HepG2 (cell line): ENCODE data around the gene SRSF1. TPM values are rescaled to one million over a fixed set of nuclear protein-coding genes. Genes with fewer than 3 reads are reported as not detected.

Experiments used
- ATAC-seq: fragments of 200-7000 bp; cut with Tn5 transposase; 3 replicates; pipeline ENCODE4 v1.9.1; 2020; ENCODE audit warnings: mild to moderate bottlenecking, moderate library complexity
- BruUV-seq: library from RNA; stranded (reverse); fragments of 400-500 nt; replicated peaks from 2 replicates; lab custom pipeline; 2021; lab: Mats Ljungman, UMichigan
- CTCF ChIA-PET: fragments of 300-600 bp; formaldehyde crosslinking; extraction: SDS; loops from one replicate; lab custom pipeline; 2021; ENCODE audit warnings: low total read pairs, inconsistent platforms, low intra/inter-chr PET ratio; lab: Yijun Ruan, JAX
- POLR2A ChIA-PET: fragments of 350-600 bp; sonication (Branson Sonifier 250); formaldehyde crosslinking; loops from one replicate; lab custom pipeline; 2020; ENCODE audit warnings: antibody characterized with exemption, inconsistent platforms; lab: Yijun Ruan, JAX
- DNase-seq: peaks from one replicate; pipeline ENCODE4 v3.0.0-alpha.2; 2015; ENCODE audit warnings: low spot score
- FAIRE-seq: peaks from 3 replicates; lab custom pipeline; 2011; peaks lifted over from hg19 to GRCh38; lab: Jason Lieb, UNC
- H2AFZ ChIP-seq: one replicate; pipeline ENCODE4 v1.6.1; 2011; ENCODE audit warnings: low read length, inconsistent platforms
- H3K27ac ChIP-seq: fragments of 300-600 bp; 3 replicates; pipeline ENCODE4 v1.8.0; 2011; ENCODE audit warnings: mixed run types, mild to moderate bottlenecking, mixed read lengths, low read length, inconsistent platforms; ENCODE audit not compliant: insufficient read depth; ENCODE audit errors: extremely low read length
- H3K27me3 ChIP-seq, 2 experiments: fragments of 200-600 bp in 1 of 2; 2 replicates in 1 of 2; 3 replicates in 1 of 2; pipeline versions ENCODE4 v1.6.0 to v1.8.0; 2011; ENCODE audit warnings: low read length in 2 of 2, mild to moderate bottlenecking in 2 of 2, moderate library complexity in 2 of 2, inconsistent platforms in 1 of 2; ENCODE audit not compliant: insufficient read depth in 2 of 2, control insufficient read depth in 1 of 2
- H3K36me3 ChIP-seq, 2 experiments: fragments of 200-600 bp in 1 of 2; replicated peaks in 1 of 2; 2 replicates in 1 of 2; 3 replicates in 1 of 2; pipeline versions ENCODE4 v1.5.1 to v1.8.0; 2011; ENCODE audit warnings: low read length in 2 of 2, inconsistent platforms in 1 of 2; ENCODE audit not compliant: insufficient read depth in 2 of 2, control insufficient read depth in 1 of 2
- H3K4me1 ChIP-seq: 2 replicates; pipeline ENCODE4 v1.5.1; 2012; ENCODE audit warnings: low read length, inconsistent platforms; ENCODE audit not compliant: insufficient read depth
- H3K4me2 ChIP-seq: 2 replicates; pipeline ENCODE4 v1.6.0; 2011; ENCODE audit warnings: low read depth, low read length, inconsistent platforms
- H3K4me3 ChIP-seq, 3 experiments: fragments of 200-600 bp in 1 of 3; sonication (generic), shearing (Covaris generic) in 1 of 3; replicated peaks in 1 of 3; 2 replicates each; pipeline ENCODE4 v1.5.1; 2011 to 2016; ENCODE audit warnings: low read length in 3 of 3, inconsistent platforms in 2 of 3, low read depth in 2 of 3, mild to moderate bottlenecking in 2 of 3, control low read depth in 1 of 3, mixed read lengths in 1 of 3; ENCODE audit not compliant: insufficient read depth in 1 of 3
- H3K79me2 ChIP-seq: one replicate; pipeline ENCODE4 v1.6.1; 2011; ENCODE audit warnings: low read length, inconsistent platforms; ENCODE audit not compliant: insufficient read depth
- H3K9ac ChIP-seq: 2 replicates; pipeline ENCODE4 v1.6.0; 2011; ENCODE audit warnings: mild to moderate bottlenecking, low read depth, low read length, inconsistent platforms; ENCODE audit not compliant: insufficient read depth
- H3K9me3 ChIP-seq: 2 replicates; pipeline ENCODE4 v1.5.1; 2012; ENCODE audit warnings: mild to moderate bottlenecking, low read length
- H4K20me1 ChIP-seq: 2 replicates; pipeline ENCODE4 v1.6.0; 2011; ENCODE audit warnings: inconsistent platforms, mild to moderate bottlenecking, low read length, moderate library complexity; ENCODE audit not compliant: insufficient read depth
- BCL6 ChIP-seq: IDR thresholded peaks from 2 replicates; pipeline ENCODE4 v1.6.1; 2016; ENCODE audit warnings: missing genetic modification reagents, missing compliant biosample characterization
- EZH2 ChIP-seq: conservative IDR thresholded peaks from 2 replicates; pipeline ENCODE4 v1.6.1; 2012; ENCODE audit warnings: mild to moderate bottlenecking, low read depth, low read length, moderate library complexity
- IRF2 ChIP-seq: IDR thresholded peaks from 2 replicates; pipeline ENCODE4 v1.6.1; 2018; ENCODE audit warnings: missing genetic modification reagents, missing compliant biosample characterization
- MXD4 ChIP-seq: IDR thresholded peaks from 2 replicates; pipeline ENCODE4 v1.6.1; 2016; ENCODE audit warnings: mild to moderate bottlenecking, missing biosample characterization, missing genetic modification reagents
- NFYC ChIP-seq: IDR thresholded peaks from 2 replicates; pipeline ENCODE4 v1.6.1; 2016; ENCODE audit warnings: missing genetic modification reagents, missing compliant biosample characterization
- PAF1 ChIP-seq: IDR thresholded peaks from 2 replicates; pipeline ENCODE4 v1.6.1; 2016; ENCODE audit warnings: missing genetic modification reagents, missing compliant biosample characterization
- RARA ChIP-seq: IDR thresholded peaks from 2 replicates; pipeline ENCODE4 v1.6.1; 2016; ENCODE audit warnings: missing genetic modification reagents, missing compliant biosample characterization
- SKIL ChIP-seq: sonication (generic); formaldehyde crosslinking; IDR thresholded peaks from 2 replicates; pipeline ENCODE4 v1.8.0; 2022; ENCODE audit warnings: missing genetic modification reagents, mild to moderate bottlenecking, moderate library complexity, borderline replicate concordance
- SSRP1 ChIP-seq: IDR thresholded peaks from 2 replicates; pipeline ENCODE4 v1.6.1; 2016; ENCODE audit warnings: control low read depth
- WGBS: methylation state at CpG from one replicate; pipeline ENCODE4 v1.1.6; 2017; ENCODE audit warnings: low lambda C conversion rate; 5-methylcytosine and 5-hydroxymethylcytosine counted together
- in situ Hi-C: cut with HindIII; loops from 2 replicates; pipeline ENCODE4 v1.10.0; 2017; ENCODE audit warnings: low pct_unique_long_range_greater_than_20kb; ENCODE audit not compliant: extremely low pct_ligation_motif_present
- intact Hi-C: fragments of 100-400 bp; cut with micrococcal nuclease; formaldehyde crosslinking; loops from one replicate; pipeline ENCODE4 v1.10.0; 2022; ENCODE audit not compliant: unreplicated experiment
- polyA plus RNA-seq, 8 experiments: library from polyadenylated mRNA; depleted of rRNA in 3 of 8; stranded (reverse) in 7 of 8; unstranded in 1 of 8; fragments of >200 nt; fragmentation: Illumina TruSeq in 4 of 8; extraction: Trizol in 4 of 8; gene quantifications; 2 replicates each; pipeline versions ENCODE4 v1.2.1 to v1.2.3, GENCODE V29; 2011 to 2016; ENCODE audit warnings: low read depth in 4 of 8, missing spikeins in 1 of 8, mixed read lengths in 1 of 8; ENCODE audit not compliant: insufficient read depth in 1 of 8
- total RNA-seq, 5 experiments: library from RNA; depleted of rRNA; stranded (reverse); fragments of >200 nt; fragmentation: Illumina TruSeq; extraction: Trizol; gene quantifications; 2 replicates each; pipeline ENCODE4 v1.2.3, GENCODE V29; 2016; ENCODE audit warnings: low read depth in 1 of 5
- TF ChIP-seq, protein P1 (sequence below), 2 experiments: sonication (generic) in 1 of 2; formaldehyde crosslinking in 1 of 2; IDR thresholded peaks; 2 replicates each; pipeline versions ENCODE4 v1.4.0 to v1.6.1; 2016 to 2020; ENCODE audit warnings: borderline replicate concordance in 1 of 2, low read depth in 1 of 2, mild to moderate bottlenecking in 1 of 2, missing genetic modification reagents in 1 of 2
- TF ChIP-seq, protein P2 (sequence below): sonication (generic); formaldehyde crosslinking; IDR thresholded peaks from 2 replicates; pipeline ENCODE4 v1.8.1; 2023; ENCODE audit warnings: mild to moderate bottlenecking, moderate library complexity, missing genetic modification reagents
- TF ChIP-seq, protein P3 (sequence below): sonication (generic); formaldehyde crosslinking; IDR thresholded peaks from 2 replicates; pipeline ENCODE4 v1.5.0; 2020; ENCODE audit warnings: mild to moderate bottlenecking, missing genetic modification reagents, borderline replicate concordance

The SRSF1 gene
- total and polyA plus RNA-seq, 2 of the 13 experiments (the other 11 are each of a cell fraction or from before 2014, with no cell fraction given): 142 to 445 TPM

DNA sequence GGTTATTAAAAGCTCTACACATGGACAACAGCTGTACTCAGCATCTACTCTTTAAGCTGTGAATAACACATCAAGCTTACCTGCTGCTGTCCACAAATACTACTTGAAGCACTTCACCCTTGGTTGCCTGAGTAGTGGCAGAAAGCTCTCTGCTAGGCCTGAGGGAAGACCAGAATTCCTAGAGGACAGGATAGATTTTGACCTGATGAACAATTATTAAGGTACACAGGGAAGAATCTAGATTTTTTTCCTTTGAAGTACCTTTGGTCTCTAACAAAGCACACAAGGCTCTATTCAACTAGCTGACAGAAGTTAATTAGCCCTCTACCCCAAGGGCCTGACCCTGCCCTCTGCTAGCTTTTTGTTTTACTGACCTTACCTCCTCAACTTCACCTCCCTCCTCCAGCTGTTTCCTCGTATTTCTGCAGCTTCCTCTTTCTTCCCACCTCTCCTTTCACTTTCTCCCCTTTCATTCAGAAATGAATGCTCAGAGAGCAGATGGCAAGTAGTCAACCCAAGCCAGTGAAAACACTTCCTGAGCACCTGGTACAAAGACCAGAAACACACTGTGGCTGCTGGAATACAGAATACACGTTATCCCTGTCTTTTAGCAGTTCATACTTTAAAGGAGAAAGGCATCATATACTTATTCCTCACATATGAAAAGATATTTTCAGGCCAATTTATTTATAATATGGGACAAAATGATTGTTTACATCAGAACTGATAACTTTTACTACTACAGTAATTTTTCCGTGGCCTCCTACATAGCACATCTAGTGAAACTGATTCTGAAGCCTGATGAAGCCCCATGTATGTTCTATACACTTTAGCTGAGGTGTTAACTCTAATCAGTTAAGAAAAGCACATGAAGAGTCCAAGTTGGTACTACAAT lies 13.3 kb downstream of the SRSF1 start:
- no TSS peak for BruUV-seq
- Histone ChIP-seq H3K27ac (peak overlapping the region; percentile 52), H2AFZ (no peak overlapping the region), H3K4me1 (peaks cover 73% of the 10 kb centered on the region), H3K79me2 (no peaks in the 10 kb centered on the region), H3K9me3 (no peaks in the 10 kb centered on the region), H3K36me3 (no peaks in the 10 kb centered on the region; a peak in 1 of 5 replicates), H3K9ac (no peak overlapping the region; the same call in 1 of the 2 replicates), H4K20me1 (no peaks in the 10 kb centered on the region), H3K4me2 (peak overlapping the region; percentile 59), H3K4me3 (peak overlapping the region in 2 of 3 experiments; percentile 8 to 10; a peak in 1 of 6 replicates), H3K27me3 (no peaks in the 10 kb centered on the region)
- ChIA-PET POLR2A (interaction anchor here (0.7 to 14.7 kb wide), 14 partner anchors 8 to 142 kb away, joined by 3 to 173 read pairs (median 6); partner anchors contain the start of gene SRSF1), CTCF (no interaction called here)
- peak; percentile 77 for DNase-seq
- WGBS: 27% methylated on average over 3 of the region's 3 CpGs
- in situ Hi-C loops: no loop called here
- intact Hi-C loops: loop anchor here (1.0 to 2.0 kb wide), 2 partner anchors 91 to 118 kb away; no protein-coding TSS in a partner anchor
- peak; percentile 36 for ATAC-seq
- FAIRE-seq: no peak
- TF ChIP-seq IRF2 (CRISPR knock-in tag): peak; percentile 29; the same call in 1 of the 2 replicates
- peak; percentile 28; the same call in 1 of the 2 replicates for TF ChIP-seq PAF1 (CRISPR knock-in tag)
- TF ChIP-seq NFYC (CRISPR knock-in tag): no peak
- TF ChIP-seq BCL6: peak; percentile 97
- TF ChIP-seq, protein P1, sequence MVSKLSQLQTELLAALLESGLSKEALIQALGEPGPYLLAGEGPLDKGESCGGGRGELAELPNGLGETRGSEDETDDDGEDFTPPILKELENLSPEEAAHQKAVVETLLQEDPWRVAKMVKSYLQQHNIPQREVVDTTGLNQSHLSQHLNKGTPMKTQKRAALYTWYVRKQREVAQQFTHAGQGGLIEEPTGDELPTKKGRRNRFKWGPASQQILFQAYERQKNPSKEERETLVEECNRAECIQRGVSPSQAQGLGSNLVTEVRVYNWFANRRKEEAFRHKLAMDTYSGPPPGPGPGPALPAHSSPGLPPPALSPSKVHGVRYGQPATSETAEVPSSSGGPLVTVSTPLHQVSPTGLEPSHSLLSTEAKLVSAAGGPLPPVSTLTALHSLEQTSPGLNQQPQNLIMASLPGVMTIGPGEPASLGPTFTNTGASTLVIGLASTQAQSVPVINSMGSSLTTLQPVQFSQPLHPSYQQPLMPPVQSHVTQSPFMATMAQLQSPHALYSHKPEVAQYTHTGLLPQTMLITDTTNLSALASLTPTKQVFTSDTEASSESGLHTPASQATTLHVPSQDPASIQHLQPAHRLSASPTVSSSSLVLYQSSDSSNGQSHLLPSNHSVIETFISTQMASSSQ (IDR thresholded peaks at IDR 0.05; ENCODE audit: low read depth): no peak
- TF ChIP-seq, protein P1 (CRISPR knock-in tag; IDR thresholded peaks at IDR 0.05; ENCODE audit: borderline replicate concordance): peak; percentile 21; the same call in 1 of the 2 replicates
- TF ChIP-seq SKIL: 0 out of 2 replicates have a peak, but pooled peaks have one; percentile 37
- TF ChIP-seq RARA: peak; percentile 68
- TF ChIP-seq MXD4: 0 out of 2 replicates have a peak, but pooled peaks have one; percentile 20
- TF ChIP-seq, protein P2, sequence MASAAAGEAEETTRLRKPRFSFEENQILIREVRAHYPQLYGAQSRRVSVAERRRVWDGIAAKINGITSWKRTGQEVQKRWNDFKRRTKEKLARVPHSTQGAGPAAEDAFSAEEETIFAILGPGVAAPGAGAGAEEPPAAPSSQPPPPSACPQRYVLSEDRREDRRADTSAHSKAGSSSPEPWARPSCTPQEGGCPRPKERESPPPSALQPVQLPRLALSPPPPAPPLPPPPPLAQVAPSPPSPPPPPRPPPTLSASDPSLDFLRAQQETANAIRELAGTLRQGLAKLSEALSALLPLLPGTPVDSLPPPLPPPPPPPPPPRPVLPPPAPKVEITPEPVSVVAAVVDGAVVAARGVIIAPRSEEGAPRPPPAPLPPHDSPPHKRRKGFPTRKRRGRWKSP (CRISPR knock-in tag): peak; percentile 44; the same call in 1 of the 2 replicates
- TF ChIP-seq SSRP1 (CRISPR knock-in tag): peak; percentile 96
- TF ChIP-seq EZH2: no peak
- TF ChIP-seq, protein P3, sequence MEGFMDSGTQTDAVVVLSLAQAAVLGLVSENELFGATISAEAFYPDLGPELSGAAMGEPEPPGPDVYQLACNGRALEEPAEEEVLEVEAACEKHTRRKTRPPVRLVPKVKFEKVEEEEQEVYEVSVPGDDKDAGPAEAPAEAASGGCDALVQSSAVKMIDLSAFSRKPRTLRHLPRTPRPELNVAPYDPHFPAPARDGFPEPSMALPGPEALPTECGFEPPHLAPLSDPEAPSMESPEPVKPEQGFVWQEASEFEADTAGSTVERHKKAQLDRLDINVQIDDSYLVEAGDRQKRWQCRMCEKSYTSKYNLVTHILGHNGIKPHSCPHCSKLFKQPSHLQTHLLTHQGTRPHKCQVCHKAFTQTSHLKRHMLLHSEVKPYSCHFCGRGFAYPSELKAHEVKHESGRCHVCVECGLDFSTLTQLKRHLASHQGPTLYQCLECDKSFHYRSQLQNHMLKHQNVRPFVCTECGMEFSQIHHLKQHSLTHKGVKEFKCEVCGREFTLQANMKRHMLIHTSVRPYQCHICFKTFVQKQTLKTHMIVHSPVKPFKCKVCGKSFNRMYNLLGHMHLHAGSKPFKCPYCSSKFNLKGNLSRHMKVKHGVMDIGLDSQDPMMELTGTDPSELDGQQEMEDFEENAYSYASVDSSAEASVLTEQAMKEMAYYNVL (CRISPR knock-in tag): peak; percentile 96
